Stimulated activated CD4-positive, alpha-beta T cell treated with anti-CD3 and anti-CD28 coated beads, Interleukin-4, amount 100 ng/mL, for 48 hours (primary cell): ENCODE measurements around the gene ADGRF3.
"Not testable (repeated sequence)": the region's sequence is repeated elsewhere in the genome, so short reads cannot be mapped to it uniquely, and the experiment has no call there.

Source experiments
- DNase-seq, 2 donors: peaks; one replicate each; pipeline ENCODE4 v3.0.0-alpha.2; 2020; ENCODE audit warnings: low read depth in 2 of 2

Gene ADGRF3

DNA sequence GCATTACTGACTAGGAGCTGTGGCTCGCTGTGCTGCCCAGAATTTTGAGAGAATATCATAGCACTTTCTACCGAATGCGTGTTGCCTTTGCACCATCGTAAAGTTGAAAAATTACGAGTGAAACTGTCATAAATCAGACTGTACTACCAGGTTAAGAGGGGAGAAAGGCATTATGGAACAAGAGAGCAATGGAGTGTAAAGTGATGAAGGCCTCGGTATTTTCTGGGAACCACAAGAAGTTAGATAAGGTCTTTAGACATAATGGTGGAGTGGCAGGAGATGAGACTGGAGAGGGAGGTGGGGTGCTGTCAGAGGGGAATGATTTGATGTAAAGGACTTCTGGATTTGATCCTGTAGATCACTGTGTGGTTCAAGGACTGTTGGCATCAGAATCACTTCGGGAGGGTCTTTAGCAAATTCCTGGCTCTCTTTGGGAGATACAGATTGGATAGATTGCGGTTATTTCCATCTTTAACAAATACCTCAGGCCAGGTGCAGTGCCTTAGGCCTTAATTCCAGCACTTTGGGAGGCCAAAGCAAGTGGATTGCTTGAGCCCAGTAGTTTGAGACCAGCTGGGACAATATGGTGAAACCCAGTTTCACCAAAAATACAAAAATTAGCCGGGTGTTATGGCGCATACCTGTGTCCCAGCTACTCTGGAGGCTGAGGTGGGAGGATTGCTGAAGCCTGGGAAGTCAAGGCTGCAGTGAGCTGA, 4.9 kb upstream of the ADGRF3 start:
- no peak for DNase-seq

DNA sequence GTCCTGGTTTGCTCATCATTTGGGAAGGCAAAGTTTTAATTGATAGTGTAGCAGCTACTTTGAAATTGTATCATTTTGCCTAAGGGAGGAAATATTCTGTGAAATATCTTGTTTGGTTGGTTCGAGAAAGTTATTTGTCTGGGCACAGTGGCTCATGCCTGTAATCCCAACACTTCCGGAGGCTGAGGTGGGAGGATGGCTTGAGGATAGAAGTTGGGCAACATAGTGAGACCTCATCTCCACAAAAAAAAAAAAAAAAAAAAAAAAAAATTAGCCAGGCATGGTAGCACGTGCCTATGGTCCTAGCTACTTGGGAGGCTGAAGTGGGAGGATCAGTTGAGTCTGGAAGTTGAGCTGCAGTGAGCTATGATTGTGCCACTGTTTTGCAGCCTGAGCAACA, 3.1 kb upstream of the ADGRF3 start:
- no peak for DNase-seq

DNA sequence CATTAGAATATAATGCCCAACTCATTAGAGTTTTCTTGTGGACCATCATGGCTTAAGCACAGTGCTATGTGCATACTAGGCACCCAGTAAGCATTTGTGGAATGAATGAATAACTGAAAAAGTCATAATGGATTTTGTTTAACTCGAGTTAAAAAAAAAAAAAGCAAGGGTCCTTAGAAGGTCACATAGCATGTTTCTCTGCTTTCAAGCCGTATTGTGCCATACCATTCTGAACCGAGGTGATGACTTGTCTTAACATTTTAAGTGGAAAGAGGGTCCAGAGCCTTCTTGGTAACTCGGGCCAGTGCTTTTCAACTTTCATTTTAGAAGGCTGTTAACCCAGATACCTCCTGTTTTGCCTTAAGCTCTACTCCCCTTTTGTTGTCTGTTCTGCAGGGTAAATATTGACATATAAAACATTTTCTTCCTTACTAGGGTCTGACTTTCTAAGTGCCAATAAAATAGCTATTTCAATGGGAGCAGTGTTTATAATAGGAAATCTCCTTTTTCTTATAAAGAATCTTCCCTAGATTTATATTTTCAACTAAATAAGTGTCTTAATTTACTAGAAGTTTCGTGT, 787 bp upstream of the ADGRF3 start:
- DNase-seq, result no peak

DNA sequence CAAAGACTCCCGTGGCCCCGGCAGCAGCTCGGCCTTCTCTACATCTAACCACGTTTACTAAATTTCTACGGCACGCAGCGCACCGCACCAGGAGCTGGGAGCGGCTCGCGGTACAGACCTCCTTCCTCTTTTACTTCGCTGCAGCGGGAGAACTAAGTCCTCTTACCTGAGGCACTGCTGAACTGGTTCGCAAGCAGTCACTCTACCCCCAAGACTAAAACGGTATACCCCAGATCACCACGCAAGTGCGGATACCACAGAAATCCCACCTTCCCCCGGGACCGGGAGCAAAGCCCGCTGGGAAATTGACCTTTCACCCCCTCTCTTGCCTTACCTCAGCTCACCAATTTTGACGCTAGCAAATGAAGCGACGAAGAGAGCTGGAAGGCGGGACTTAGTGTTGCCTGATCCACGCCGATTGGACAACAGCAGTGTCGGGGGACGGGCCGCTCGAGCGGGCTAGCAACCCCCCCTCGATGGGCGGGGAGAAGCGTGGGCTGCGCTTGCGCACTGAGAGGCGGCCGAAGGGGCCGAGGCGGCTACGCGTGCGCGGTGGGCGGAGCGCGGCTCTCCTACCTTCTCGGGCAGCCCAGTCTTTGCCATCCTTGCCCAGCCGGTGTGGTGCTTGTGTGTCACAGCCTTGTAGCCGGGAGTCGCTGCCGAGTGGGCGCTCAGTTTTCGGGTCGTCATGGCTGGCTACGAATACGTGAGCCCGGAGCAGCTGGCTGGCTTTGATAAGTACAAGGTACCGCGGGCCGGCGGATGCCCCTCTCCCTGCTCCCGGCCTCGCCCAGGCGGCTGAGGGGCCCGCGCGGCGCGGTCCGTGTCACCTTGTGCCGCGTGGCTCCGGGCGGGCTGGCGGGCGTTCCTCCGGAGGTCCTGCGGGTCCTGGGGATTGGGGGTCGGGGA, 790 bp downstream of the ADGRF3 start, which contains the start of gene SELENOI:
Gene SELENOI, plus strand, starts transcription at position 599 of the 909 bp plus-strand sequence. Its CDS starts 90 bp downstream, at position 689.
- peak; percentile 98 to 99 for DNase-seq

DNA sequence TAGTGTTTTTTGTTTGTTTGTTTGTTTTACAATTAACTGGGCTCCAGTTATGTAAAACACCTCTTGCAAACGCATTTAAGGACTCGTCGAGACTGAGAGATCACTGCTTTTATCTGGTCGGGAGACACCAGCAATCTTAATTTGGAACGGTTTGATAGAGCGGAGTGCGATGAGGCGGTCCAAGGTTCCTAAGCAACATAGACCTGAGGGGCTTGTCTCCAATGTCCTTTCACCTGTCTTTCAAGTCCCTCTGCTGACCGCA, 1.4 kb downstream of the ADGRF3 start:
- DNase-seq, result no peak

DNA sequence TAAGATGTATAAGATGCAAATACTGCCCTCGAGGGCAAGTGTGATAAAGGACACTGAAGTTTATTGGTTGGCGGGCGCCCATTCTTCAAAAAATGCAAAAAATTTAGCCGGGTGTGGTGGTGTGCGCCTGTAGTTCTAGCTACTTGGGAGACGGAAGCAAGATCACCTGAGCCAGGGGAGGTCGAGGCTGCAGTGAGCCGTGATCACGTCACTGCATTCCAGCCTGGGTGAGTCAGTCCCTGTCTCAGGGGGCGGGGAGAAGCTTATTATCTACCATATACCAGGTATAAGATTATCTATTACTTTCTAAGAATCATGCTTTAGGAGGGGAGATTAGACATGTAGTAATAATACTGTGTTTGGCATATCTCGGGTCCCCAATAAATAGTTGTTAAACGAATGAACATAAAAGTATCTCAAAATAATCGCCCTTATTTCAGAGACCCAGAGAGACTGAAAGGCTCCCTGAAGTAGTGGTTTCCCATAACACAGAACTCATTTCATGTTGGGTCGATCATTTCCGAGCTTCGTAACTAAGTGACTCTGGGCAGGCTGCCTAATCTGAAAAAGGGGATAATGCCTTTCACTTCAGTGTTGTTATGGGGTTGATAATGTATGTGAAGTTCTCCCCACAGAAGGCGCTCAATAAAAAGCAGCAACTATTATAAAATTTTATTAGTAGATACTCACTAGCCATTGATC, 1.9 kb downstream of the ADGRF3 start:
- peak in 1 of 2 donors; percentile 16 for DNase-seq

DNA sequence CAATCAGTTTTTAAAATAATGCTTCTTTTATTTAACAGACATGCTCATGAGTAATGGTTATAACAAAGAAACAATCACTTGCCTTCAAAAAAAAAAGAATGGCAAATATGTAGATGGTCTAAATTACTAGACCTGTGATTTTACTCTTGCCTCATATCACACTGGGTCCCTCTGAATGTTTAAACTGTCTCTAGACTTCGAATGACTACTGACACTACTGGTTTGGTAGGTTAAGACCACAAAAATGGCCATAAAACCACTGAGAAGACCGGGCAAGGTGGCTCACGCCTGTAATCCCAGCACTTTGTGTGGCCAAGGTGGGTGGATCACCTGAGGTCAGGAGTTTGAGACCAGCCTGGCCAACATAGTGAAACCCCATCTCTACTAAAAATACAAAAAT, 5.8 kb downstream of the ADGRF3 start:
- DNase-seq, result no peak

DNA sequence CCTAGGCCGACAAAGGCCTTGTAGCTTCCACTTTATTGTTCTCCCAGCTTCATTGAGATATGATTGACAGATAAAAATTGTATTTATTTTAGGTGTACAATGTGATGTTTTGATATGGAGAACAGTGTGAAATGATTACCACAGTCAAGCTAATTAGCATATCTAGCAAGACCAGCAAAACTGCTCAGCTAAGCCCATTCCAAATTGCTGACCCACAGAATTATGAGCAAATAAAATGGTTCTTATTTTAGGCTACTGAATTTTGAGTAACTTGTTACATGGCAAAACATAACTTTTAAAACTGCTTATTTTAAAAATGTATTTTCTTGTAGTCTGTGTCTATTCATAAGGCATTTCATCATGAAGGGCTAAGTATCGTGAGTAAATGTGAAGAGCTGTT, 9.3 kb downstream of the ADGRF3 start:
- no peak for DNase-seq

DNA sequence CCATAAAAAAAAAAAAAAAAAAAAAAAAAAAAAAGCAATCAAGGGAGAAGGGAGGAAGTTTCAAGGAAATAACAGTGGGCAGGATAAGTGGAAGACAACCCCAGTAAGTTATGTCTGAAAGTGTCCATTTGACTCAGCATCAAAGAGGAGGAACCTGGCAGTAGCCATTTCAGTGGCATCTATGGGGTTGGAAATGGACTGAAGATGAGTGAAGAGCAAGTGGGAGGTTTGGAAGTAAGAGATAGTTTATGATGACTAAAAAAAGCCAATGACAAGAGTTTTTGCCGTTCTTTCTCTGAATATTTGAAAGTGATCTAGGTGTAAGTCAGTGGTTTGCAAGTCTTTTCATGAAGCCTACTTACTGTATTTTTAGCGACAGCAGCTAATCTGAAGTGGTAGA, 9.9 kb downstream of the ADGRF3 start:
- no peak for DNase-seq

DNA sequence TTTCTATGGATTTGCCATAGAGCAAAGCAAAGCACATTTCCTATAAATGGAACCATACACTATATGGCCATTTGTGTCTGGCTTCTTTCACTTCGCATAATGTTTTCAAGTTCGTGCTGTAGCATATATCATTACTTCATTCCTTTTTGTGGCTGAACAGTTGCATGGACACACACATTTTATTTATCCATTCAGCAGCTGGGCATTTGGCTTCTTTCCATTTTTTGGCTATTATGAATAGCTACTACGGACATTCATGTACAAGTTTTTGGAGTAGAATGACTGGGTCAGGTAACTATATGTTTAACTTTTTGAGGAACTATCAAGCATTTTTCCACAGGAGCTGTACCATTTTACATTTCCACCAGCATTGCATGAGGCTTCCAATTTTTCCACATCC, 11.4 kb downstream of the ADGRF3 start:
- no peak for DNase-seq

DNA sequence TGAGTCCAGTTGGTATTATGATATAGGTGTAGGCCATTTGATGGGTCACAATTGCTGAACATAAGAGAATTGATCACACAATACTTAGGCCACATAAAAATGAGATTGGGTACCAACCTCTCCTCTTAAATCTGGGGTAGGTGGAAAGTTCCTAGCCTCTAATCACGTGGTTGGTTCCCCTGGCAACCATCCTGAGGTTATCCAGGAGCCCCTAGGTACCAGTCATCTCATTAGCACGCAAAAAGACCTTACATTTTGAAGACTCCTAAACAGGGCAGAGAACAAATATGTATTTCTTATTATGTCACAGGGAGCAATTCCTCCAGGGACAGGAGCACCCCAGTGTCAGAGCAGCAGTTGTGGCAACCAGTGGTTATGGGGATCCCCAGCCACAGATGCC, 13.3 kb downstream of the ADGRF3 start:
- DNase-seq, result no peak

DNA sequence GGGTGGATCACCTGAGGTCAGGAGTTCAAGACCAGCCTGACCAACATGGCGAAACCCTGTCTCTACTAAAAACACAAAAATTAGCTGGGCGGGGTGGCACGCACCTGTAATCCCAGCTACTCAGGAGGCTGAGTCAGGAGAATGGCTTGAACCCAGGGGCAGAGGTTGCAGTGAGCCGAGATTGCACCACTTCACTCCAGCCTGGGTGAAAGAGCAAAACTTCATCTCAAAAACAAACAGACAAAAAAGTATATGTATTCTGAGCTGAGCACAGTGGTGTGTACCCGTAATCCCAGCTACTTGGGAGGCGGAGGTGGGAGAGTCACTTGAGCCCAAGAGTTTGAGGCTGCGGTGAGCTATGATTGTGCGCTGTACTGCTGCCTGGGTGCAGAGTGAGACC, 15.3 kb downstream of the ADGRF3 start:
- not testable (repeated sequence) for DNase-seq

DNA sequence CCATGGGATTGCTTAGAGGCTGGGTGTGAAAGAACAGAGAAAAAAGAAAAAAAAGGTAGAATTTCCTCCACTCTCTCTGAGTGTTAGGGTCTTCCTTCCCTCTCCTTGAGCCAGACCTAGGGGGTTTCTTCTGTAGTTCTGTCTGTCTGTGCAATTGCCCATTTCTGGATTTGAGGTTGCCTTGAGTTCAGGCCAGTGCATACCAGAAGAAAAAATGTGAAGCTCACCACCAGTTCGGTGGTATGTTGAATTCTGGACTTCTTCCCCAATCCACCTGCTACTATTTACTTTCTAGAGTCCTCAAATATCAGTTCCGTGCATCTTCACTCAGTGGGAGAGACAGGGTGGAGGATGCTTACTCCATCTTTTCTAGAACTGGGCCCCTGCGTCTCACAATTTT, 16.0 kb downstream of the ADGRF3 start:
- DNase-seq, result no peak

DNA sequence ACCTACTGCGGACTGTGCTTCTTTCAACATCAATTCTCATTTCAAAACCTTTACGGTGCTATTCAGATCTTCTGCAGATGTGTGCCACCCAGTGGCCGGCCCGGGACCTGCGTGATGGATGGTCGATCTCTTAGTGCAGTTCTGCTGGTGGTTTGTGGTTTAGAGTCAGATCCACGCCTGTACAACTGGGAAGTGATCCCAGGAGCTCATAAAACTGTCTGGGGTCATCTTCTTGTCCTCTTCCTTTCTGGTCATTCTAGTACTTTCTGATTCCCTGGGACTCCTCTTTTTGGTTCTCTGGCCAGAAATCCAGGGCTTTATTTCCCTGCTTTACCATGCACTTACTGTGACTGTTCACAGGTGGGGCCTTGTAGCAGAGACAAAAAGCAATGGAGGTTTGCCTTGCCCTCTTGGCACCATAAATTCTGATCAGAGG, 16.5 kb downstream of the ADGRF3 start:
- peak; percentile 80 to 81 for DNase-seq

DNA sequence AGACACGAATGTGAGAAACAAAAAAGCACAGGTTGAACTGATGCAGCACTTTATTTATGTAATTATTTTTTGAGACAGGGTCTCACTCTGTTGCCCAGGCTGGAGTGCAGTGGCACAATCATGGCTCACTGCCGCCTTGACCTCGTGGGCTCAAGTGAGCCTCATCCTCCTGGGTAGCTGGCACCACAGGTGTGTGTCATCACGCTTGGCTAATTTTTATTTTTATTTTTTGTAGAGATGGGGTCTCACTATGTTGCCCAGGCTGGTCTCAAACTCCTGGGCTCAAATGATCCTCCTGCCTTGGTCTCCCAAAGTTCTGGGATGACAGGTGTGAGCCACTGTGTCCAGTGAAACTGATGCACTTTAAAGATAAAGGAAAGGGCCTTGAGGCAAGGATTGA, 17.5 kb downstream of the ADGRF3 start:
- not testable (repeated sequence) for DNase-seq

DNA sequence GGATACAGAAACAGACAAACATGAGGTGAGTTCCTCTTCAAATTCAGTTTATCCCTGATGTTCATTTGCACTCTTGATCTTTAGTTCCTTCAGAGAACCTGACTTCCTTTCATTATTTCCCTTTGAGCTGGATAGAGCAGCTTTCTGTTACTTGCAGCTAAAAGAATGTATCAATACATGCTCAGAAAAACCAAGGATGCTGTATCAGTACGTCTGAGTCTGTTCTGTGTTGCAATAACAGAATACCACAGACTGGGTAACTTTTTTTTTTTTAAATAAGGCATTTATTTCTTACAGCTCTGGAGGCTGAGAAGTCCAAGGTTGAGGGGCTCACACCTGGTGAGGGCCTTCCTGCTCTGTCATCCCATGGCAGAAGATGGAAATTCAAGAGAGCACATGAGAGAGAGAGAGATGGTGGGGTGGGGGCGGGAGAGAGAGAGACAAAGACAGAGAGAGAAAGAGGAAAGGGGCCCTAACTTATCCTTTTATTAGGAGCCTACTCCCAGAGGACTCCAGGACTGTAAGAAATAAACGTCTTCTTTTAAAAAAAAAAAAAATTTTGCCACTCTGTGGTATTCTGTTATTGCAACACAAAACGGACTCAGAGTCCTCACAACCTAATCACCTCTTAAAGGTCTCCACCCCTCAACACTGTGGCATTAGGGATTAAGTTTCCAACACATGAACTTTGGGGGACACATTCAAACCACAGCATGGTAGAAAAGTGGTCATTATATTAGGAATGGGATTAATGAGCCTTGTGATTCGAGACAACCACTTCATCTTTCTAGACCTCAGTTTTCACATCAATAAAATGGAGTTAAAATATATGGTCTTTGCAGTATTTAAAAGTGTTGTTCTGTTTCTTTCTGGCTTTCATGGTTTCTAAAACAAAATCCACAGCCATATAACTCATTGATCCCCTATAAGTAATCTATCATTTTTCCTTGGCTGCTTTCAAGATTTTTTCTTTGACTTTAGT, 19.0 kb downstream of the ADGRF3 start:
- DNase-seq, result no peak

DNA sequence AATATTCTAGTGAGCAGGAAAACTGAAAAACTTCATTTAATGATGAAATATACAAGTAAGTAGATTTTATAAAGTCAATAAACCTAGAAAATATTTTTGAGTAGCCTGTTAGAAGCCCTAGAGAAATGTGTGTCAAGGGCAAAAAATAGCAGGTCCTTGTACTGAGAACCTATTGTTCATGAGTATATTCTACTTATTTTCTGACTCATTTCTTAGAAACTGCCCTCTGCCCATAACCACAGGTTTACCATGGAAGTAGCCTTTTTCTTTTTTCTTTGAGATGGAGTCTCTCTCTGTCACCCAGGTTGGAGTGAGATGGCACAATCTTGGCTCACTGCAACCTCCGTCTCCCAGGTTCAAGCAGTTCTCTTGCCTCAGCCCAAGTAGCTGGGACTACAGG, 20.1 kb downstream of the ADGRF3 start:
- no peak for DNase-seq

DNA sequence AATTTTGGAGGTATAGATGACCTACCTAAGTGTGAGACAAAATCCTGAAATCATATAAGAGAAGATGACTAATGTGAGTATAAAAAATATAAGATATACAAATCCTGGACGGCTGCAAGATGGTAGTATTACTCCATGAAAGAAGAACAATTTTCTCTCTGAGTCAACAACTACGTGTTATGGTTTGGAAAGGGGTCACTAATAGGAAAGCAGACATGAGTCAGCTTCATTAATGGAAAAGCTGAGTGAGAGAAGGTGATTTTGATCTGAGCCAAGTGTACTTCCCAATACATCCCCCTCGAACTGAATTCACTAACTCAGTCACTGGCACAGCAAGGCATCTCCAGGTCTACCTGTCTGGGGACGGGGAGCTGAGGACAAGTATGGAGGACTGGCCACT, 20.7 kb downstream of the ADGRF3 start:
- no peak for DNase-seq

DNA sequence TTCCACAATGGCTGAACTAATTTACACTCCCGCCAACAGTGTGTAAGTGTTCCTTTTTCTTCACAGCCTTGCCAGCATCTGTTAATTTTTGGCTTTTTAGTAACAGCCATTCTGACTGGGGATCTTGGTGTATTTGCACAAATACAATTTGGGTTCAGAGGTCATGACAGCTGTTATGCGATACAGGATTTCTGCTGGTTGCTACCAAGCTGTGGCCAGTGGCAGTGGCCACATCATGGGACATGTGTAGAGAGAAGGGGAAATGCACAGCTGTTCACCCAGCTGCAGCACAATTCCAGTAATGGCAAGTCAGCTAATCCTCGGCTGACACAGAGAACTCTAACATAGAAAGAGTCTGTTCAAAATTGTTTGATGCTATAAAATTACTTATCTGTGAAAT, 21.7 kb downstream of the ADGRF3 start:
- DNase-seq, result no peak

DNA sequence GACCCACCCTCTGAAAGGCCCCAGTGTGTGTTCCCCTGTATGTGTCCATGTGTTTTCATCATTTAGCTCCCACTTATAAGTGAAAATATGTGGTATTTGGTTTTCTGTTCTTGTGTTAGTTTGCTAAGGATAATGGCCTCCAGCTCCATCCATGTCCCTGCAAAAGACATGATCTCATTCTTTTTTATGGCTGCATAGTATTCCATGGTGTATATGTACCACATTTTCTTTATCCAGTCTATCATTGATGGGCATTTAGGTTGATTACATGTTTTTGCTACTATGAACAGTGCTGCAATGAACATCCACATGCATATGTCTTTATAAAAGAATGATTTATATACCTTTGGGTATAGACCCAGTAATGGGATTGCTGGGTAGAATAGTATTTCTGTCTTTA, 22.1 kb downstream of the ADGRF3 start:
- DNase-seq, result not testable (repeated sequence)

DNA sequence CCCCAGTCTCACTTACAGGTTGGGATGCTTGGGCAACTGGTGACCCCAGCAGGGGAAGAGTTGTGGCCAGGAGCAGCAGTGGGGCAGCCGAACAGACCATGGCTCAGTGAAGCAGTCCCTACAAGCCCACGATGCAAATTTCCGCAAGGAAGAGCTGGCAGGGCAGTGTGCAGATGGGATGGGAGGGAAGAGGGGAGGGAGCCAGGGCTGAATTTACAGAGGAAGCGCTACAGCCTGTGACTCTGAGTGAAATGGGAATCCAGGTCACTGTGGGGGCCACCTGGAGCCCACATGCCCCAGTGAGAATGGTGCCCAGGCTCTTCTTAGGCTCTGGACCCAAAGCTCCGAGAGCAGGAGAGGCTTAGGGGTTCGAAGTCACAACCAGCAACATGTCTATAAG, 27.6 kb downstream of the ADGRF3 start:
- no peak for DNase-seq
